ENCODE data around the gene MUC2.

MUC2 gene

GRCh38 chr11:1054143-1055108 lies 20.2 kb upstream of the MUC2 start:
- no peak for DNase-seq (ENCODE audit: low read depth)
- H3K4me3 ChIP-seq (ENCODE audit: low read depth, low read length): no peak overlapping the region
- TF ChIP-seq MYC (IDR thresholded peaks at IDR 0.05; ENCODE audit: low read depth, low read length) (no peak), MAX (IDR thresholded peaks at IDR 0.05; ENCODE audit: low read depth, low read length) (no peak), POLR2A (IDR thresholded peaks at IDR 0.05; ENCODE audit: extremely low read depth, insufficient read length) (no peak), CTCF (IDR thresholded peaks at IDR 0.05; ENCODE audit: low read depth, low read length) (no peak)

GRCh38 chr11:1055109-1055703 lies 19.5 kb upstream of the MUC2 start:
- TF ChIP-seq POLR2A (IDR thresholded peaks at IDR 0.05; ENCODE audit: extremely low read depth, insufficient read length): no peak
- DNase-seq (ENCODE audit: low read depth): no peak
- H3K4me3 ChIP-seq (ENCODE audit: low read depth, low read length): no peak overlapping the region

GRCh38 chr11:1055990-1056771 lies 18.5 kb upstream of the MUC2 start:
- no peak for DNase-seq (ENCODE audit: low read depth)
- no peak for TF ChIP-seq MYC (IDR thresholded peaks at IDR 0.05; ENCODE audit: low read depth, low read length)
- no peak for TF ChIP-seq CTCF (IDR thresholded peaks at IDR 0.05; ENCODE audit: low read depth, low read length)
- TF ChIP-seq MAX (IDR thresholded peaks at IDR 0.05; ENCODE audit: low read depth, low read length): no peak
- TF ChIP-seq POLR2A (IDR thresholded peaks at IDR 0.05; ENCODE audit: extremely low read depth, insufficient read length): no peak
- no peak overlapping the region for H3K4me3 ChIP-seq (ENCODE audit: low read depth, low read length)

GRCh38 chr11:1057806-1058205 lies 16.9 kb upstream of the MUC2 start:
- no peak overlapping the region for H3K4me3 ChIP-seq (ENCODE audit: low read depth, low read length)

GRCh38 chr11:1059759-1060158 lies 14.9 kb upstream of the MUC2 start:
- DNase-seq (ENCODE audit: low read depth): no peak
- TF ChIP-seq CTCF (IDR thresholded peaks at IDR 0.05; ENCODE audit: low read depth, low read length) (no peak), POLR2A (IDR thresholded peaks at IDR 0.05; ENCODE audit: extremely low read depth, insufficient read length) (no peak), MYC (IDR thresholded peaks at IDR 0.05; ENCODE audit: low read depth, low read length) (no peak)
- no peak overlapping the region for H3K4me3 ChIP-seq (ENCODE audit: low read depth, low read length)

More at GRCh38 chr11:1057806-1058205, 16.9 kb upstream of the MUC2 start:
- no peak for DNase-seq (ENCODE audit: low read depth)
- no peak for TF ChIP-seq MAX (IDR thresholded peaks at IDR 0.05; ENCODE audit: low read depth, low read length)
- TF ChIP-seq CTCF (IDR thresholded peaks at IDR 0.05; ENCODE audit: low read depth, low read length): no peak
- TF ChIP-seq POLR2A (IDR thresholded peaks at IDR 0.05; ENCODE audit: extremely low read depth, insufficient read length): no peak
- no peak for TF ChIP-seq MYC (IDR thresholded peaks at IDR 0.05; ENCODE audit: low read depth, low read length)

- no peak for DNase-seq (ENCODE audit: low read depth)
- H3K4me3 ChIP-seq (ENCODE audit: low read depth, low read length): no peak overlapping the region
- TF ChIP-seq MAX (IDR thresholded peaks at IDR 0.05; ENCODE audit: low read depth, low read length): no peak
- no peak for TF ChIP-seq MYC (IDR thresholded peaks at IDR 0.05; ENCODE audit: low read depth, low read length)
- TF ChIP-seq CTCF (IDR thresholded peaks at IDR 0.05; ENCODE audit: low read depth, low read length): no peak
- TF ChIP-seq POLR2A (IDR thresholded peaks at IDR 0.05; ENCODE audit: extremely low read depth, insufficient read length): no peak
These were observed 14.3 kb upstream of the MUC2 start for GRCh38 chr11:1060410-1060809.
